Osteoblast (primary cell): ENCODE results near the gene SULT4A1. TPM values are rescaled to one million over a fixed set of nuclear protein-coding genes. Genes with fewer than 3 reads are reported as not detected.

Source experiments
- DNase-seq: peaks from one replicate; pipeline ENCODE4 v3.0.0; 2011; ENCODE audit warnings: low spot score, mixed read lengths; ENCODE audit not compliant: insufficient read length; ENCODE audit errors: missing footprints
- H2AFZ ChIP-seq: 2 replicates; pipeline ENCODE4 v1.6.0; 2011; ENCODE audit warnings: mild to moderate bottlenecking, low read length
- H3K27ac ChIP-seq: 2 replicates; pipeline ENCODE4 v1.5.1; 2011; ENCODE audit warnings: mild to moderate bottlenecking, low read depth, low read length, moderate library complexity
- H3K27me3 ChIP-seq: 2 replicates; pipeline ENCODE4 v1.6.0; 2012; ENCODE audit warnings: mild to moderate bottlenecking, control low read depth, inconsistent platforms, low read length, moderate library complexity; ENCODE audit not compliant: insufficient read depth
- H3K36me3 ChIP-seq: 2 replicates; pipeline ENCODE4 v1.5.1; 2011; ENCODE audit warnings: mild to moderate bottlenecking, low read length, control low read depth, moderate library complexity; ENCODE audit not compliant: insufficient read depth
- H3K4me1 ChIP-seq: 2 replicates; pipeline ENCODE4 v1.5.1; 2011; ENCODE audit warnings: mild to moderate bottlenecking, low read length, control low read depth, moderate library complexity; ENCODE audit not compliant: insufficient read depth
- H3K4me2 ChIP-seq: 2 replicates; pipeline ENCODE4 v1.6.0; 2011; ENCODE audit warnings: mild to moderate bottlenecking, low read length; ENCODE audit not compliant: insufficient read depth
- H3K4me3 ChIP-seq: fragments of 200-600 bp; sonication (generic); 3 replicates; pipeline ENCODE4 v1.5.1; 2012; ENCODE audit warnings: mild to moderate bottlenecking, low read length, inconsistent platforms; ENCODE audit not compliant: insufficient read depth
- H3K79me2 ChIP-seq: 2 replicates; pipeline ENCODE4 v1.6.0; 2012; ENCODE audit warnings: mild to moderate bottlenecking, low read length, control low read depth, inconsistent platforms; ENCODE audit not compliant: insufficient read depth
- H3K9me3 ChIP-seq: 2 replicates; pipeline ENCODE4 v1.5.1; 2011; ENCODE audit warnings: low read depth, low read length, control low read depth
- H4K20me1 ChIP-seq: 2 replicates; pipeline ENCODE4 v1.6.0; 2012; ENCODE audit warnings: mild to moderate bottlenecking, low read length, control low read depth; ENCODE audit not compliant: insufficient read depth
- total RNA-seq: library from RNA; depleted of rRNA; stranded (reverse); fragments of >200 nt; gene quantifications from 2 replicates; pipeline ENCODE4 v1.2.3, GENCODE V29; 2012
- TF ChIP-seq, protein P1 (sequence below): IDR thresholded peaks from 2 replicates; pipeline ENCODE4 v1.5.1; 2011; ENCODE audit warnings: mild to moderate bottlenecking, low read depth, low read length, moderate library complexity; ENCODE audit errors: extremely low read depth

Gene SULT4A1
- total RNA-seq, 1 donor = under 0.01 TPM

DNA sequence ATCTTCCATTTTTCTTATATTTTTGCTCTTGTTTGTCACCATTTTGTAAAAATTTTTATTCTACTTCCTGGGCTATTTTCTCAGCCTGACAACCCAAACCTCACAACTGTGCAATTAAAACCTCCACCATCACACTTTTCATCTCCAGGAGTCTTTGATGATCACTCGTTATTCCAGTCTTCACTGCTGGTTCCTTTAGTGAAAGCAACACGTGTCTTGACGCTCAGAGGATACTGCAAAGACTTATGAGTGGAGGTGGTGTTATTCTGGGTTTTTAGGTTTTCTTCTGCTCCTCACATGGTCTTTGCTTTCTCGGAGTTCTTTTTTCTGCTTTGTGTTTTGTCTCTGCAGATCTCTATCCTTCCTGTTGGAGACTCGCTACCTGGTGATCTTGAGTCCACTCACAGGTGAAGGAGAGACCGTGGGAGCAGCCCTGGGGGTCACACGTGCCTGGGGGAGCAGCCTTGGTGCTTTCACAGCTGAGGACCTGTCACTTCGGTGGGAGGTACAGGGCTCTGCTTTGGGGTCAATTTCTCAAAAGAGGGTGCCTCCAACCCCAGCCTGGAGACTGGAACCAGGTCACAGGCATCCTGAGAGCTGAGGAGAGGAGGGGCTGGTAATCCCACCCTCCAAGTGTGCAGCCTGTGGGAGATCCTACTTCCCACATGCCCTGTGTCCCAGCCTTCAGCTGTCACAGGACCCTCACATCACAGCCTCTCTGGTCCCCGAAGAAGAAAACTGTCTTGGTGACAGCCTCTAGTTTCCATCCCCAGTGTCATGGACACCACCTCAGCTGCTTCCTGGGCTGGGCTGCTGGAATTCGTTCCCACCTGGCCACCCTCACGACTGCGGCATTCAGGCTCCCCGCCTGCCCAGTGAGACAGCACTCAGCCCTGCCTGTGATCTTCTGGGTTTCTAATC is 11.0 kb downstream of the SULT4A1 start:
- Histone ChIP-seq H2AFZ (no peak overlapping the region), H3K27ac (no peak overlapping the region), H3K36me3 (no peaks in the 10 kb centered on the region), H3K4me3 (no peak overlapping the region), H3K27me3 (peaks cover 34% of the 10 kb centered on the region), H3K9me3 (no peaks in the 10 kb centered on the region), H4K20me1 (no peaks in the 10 kb centered on the region), H3K4me1 (no peaks in the 10 kb centered on the region), H3K4me2 (no peak overlapping the region), H3K79me2 (no peaks in the 10 kb centered on the region)
- DNase-seq = peak; percentile 55
- TF ChIP-seq, protein P1, sequence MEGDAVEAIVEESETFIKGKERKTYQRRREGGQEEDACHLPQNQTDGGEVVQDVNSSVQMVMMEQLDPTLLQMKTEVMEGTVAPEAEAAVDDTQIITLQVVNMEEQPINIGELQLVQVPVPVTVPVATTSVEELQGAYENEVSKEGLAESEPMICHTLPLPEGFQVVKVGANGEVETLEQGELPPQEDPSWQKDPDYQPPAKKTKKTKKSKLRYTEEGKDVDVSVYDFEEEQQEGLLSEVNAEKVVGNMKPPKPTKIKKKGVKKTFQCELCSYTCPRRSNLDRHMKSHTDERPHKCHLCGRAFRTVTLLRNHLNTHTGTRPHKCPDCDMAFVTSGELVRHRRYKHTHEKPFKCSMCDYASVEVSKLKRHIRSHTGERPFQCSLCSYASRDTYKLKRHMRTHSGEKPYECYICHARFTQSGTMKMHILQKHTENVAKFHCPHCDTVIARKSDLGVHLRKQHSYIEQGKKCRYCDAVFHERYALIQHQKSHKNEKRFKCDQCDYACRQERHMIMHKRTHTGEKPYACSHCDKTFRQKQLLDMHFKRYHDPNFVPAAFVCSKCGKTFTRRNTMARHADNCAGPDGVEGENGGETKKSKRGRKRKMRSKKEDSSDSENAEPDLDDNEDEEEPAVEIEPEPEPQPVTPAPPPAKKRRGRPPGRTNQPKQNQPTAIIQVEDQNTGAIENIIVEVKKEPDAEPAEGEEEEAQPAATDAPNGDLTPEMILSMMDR = no peak

DNA sequence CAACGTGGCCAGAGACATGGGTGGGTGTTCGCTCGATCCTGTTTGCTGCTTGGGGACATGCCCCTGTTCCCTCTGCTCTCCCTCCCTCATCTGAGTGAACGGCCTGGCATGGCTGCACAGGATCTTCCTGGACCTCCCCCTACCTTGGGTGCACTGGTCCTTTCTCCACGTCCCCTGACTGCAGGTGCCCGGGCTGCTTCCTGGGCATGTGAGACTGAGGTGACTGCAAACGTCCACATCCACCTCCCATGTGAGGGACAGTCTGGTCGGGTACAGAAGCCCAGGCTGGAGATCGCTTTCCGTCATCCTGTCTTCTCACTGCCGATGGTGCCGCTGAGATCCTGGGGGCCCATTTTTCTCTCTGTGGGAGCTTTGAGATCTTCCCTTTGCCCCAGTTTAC is 11.8 kb downstream of the SULT4A1 start:
- no peaks in the 10 kb centered on the region for H4K20me1 ChIP-seq
- no peaks in the 10 kb centered on the region for H3K9me3 ChIP-seq
- no peaks in the 10 kb centered on the region for H3K36me3 ChIP-seq
- TF ChIP-seq, protein P1 = no peak
- peak; percentile 44 for DNase-seq
- no peak overlapping the region for H3K4me3 ChIP-seq
- peaks cover 34% of the 10 kb centered on the region for H3K27me3 ChIP-seq
- no peaks in the 10 kb centered on the region for H3K4me1 ChIP-seq
- no peak overlapping the region for H2AFZ ChIP-seq
- no peak overlapping the region for H3K27ac ChIP-seq
- H3K4me2 ChIP-seq = no peak overlapping the region
- no peaks in the 10 kb centered on the region for H3K79me2 ChIP-seq

DNA sequence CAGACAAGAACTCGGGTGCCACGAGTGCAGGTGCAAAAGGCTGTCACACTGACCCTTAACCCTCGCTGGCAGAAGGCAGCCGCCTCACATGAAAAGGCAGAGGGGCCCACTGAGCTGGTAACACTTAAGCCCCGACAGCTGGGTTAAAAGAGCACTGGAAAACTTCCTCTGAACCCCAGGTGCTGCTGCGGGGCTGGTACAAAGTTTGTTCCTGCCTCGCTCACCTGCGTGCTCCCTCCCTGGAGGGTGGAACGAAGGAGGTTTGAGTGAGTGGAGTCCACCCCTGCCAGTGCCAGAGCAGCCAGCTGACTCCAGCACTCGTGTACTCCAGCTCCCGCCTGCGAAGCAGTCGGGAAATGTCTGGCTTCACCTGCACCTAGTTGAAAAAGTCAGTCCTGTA is 12.6 kb downstream of the SULT4A1 start:
- Histone ChIP-seq H3K27me3 (peaks cover 34% of the 10 kb centered on the region), H3K4me2 (no peak overlapping the region)

More for the DNA sequence above, 12.6 kb downstream of the SULT4A1 start:
- Histone ChIP-seq H3K79me2 (no peaks in the 10 kb centered on the region), H3K4me3 (no peak overlapping the region), H3K36me3 (no peaks in the 10 kb centered on the region), H4K20me1 (no peaks in the 10 kb centered on the region), H3K4me1 (no peaks in the 10 kb centered on the region), H2AFZ (no peak overlapping the region), H3K27ac (no peak overlapping the region), H3K9me3 (no peaks in the 10 kb centered on the region)
- TF ChIP-seq, protein P1 = no peak
- DNase-seq = no peak
